GM12891 (cell line): ENCODE results near the gene PROSER3.

Experiments used
- PAX5 ChIP-seq: IDR thresholded peaks from 2 replicates; pipeline ENCODE4 v1.6.1; 2011; ENCODE audit warnings: low read length, moderate library complexity, mild to moderate bottlenecking; ENCODE audit not compliant: insufficient read depth, severe bottlenecking
- POLR2A ChIP-seq: IDR thresholded peaks from 2 replicates; pipeline ENCODE4 v1.6.1; 2011; ENCODE audit warnings: low read depth, low read length, control low read depth
- POLR2AphosphoS5 ChIP-seq: IDR thresholded peaks from 2 replicates; pipeline ENCODE4 v1.6.1; 2011; ENCODE audit warnings: low read depth, low read length, control low read depth
- POU2F2 ChIP-seq: IDR thresholded peaks from 2 replicates; pipeline ENCODE4 v1.6.1; 2011; ENCODE audit warnings: low read depth, mild to moderate bottlenecking, control low read depth, low read length, moderate library complexity
- SPI1 ChIP-seq: IDR thresholded peaks from 2 replicates; pipeline ENCODE4 v1.6.1; 2011; ENCODE audit warnings: low read depth, low read length, control low read depth
- TAF1 ChIP-seq: IDR thresholded peaks from 2 replicates; pipeline ENCODE4 v1.6.1; 2011; ENCODE audit warnings: low read depth, low read length, control low read depth

DNA sequence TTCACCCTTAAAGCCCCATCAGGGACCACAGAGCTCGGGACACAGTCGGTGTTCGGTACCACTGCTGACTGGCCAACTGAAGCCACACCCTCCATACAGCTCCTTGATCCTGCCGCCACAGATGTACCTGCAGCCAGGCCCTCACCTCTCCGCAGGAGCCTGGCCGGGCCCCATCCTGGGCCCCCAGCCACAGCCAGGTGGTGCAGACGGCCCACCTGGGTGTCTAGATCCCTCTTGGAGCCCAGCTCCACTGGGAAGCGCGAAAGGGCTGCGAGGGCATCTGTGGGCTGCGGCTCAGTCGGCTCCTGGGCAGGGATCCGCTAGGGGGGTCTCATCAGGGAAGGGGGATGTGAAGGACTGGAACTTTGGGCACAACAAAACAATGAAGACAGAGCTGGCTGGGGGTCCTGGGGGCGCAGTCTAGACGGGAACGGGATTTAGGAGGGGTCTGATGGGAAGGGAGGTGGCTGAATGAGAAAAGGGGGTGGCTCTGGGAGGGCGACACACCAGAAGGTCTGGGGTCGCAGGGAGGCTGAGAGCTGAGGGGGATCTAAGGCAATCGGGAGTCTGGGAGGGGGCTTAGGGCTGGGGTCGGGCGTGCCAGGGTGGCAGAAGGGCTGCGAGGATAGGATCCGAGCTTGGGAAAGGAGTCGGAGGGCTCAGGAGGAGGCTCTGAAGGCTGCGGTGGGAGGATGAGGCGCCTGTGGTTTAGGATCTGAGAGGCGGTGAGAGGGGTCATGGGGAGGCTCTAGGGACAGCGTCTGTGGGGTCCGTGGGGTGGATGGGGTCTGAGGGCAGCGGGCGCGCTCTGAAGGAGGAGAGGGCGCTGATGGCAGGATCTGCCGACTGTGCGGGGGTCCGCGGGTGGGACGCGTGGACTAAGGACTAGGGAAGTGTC lies 38.9 kb downstream of the PROSER3 start:
- no peak for TF ChIP-seq POLR2A
- TF ChIP-seq SPI1, result no peak
- no peak for TF ChIP-seq POLR2AphosphoS5
- no peak for TF ChIP-seq PAX5
- no peak for TF ChIP-seq TAF1
- no peak for TF ChIP-seq POU2F2
